Measurements from ENCODE around the gene RBMX. TPM values are rescaled to one million over a fixed set of nuclear protein-coding genes. Genes with fewer than 3 reads are reported as not detected.

Gene RBMX
- polyA plus RNA-seq, 1 donor = 553 TPM

DNA sequence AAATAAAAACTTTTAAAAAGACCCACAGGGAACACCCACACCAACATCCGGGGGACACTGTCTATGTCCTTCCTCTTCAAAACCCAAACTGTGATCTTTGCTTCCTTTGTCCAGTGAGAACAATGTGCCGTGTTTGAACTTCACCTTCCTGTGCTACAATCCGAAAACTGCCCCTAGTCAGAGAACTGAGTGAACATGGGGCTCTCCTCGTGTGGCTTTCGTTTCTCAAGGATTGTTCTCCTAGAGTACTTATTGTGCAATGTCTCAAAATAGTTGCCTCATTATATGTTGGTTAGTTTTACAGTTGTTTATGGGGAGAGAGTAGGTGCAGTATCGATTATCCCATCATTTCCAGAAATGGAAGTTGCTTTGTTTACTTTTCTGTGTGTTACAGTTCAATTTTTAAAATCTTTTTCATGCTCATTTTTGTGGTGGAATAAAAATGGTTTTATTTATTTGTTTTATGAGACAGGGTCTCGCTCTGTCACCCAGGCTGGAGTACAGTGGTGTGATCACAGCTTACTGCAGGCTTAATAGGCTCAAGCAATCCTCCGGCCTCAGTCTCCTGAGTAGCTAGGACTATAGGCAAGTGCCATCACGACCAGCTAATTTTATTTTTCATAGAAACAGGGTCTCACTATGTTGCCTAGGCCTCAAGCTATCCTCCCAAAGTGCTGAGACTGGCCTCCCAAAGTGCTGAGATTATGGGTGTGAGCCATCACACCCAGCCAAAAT lies 29.9 kb downstream of the RBMX start:
- no peak for DNase-seq

- no peak for DNase-seq
Measured at GRCh38 chrX:136849395-136849794, 31.1 kb downstream of the RBMX start.

DNA sequence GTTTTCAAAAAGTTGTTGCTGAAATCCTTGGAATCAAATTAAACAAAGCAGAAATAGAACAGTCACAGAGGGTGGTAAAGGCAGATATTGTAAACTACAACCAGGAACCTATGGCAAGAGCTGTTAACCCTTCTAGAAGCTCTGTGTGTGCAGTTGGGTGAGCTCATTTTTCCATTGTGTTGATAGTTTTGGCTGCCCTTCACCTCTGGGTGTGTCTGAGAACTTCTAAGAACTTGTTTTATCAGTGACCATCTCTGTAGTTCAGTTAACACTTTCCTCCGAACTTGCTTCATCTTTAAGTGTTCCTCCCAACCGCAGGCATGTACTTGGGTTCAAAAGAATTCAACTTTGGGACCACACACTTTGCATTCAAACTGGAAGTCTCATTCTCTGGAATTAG lies 32.7 kb downstream of the RBMX start:
- DNase-seq = no peak

GRCh38 chrX:136839196-136839595 lies 41.3 kb downstream of the RBMX start:
- DNase-seq = no peak

DNA sequence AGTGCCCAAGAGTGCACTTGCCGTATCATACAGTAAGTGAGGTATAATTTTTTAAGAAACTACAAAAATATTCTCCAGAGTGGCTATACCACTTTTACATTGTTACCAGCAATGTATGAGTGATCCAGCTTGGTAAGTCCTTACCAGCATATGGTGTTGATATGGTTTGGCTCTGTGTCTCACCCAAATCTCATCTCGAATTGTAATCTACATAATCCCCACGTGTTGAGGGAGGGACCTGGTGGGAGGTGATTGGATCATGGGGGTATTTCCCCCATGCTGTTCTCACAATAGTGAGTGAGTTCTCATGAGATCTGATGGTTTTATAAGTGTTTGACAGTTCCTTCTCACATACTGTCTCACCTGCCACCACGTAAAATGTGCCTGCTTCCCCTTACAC lies 44.8 kb downstream of the RBMX start:
- no peak for DNase-seq

GRCh38 chrX:136829413-136829812 lies 51.1 kb downstream of the RBMX start:
- no peak for DNase-seq

- no peak for DNase-seq
Measured at GRCh38 chrX:136828830-136829229, 51.7 kb downstream of the RBMX start.

- peak; percentile 8 for DNase-seq
Measured at GRCh38 chrX:136827026-136827425, 53.5 kb downstream of the RBMX start.

GRCh38 chrX:136825771-136826170 lies 54.8 kb downstream of the RBMX start:
- no peak for DNase-seq

Other genes starting within 250 kb of the RBMX start
- not detected for gene CD40LG, start 232.6 kb downstream of the RBMX start, polyA plus RNA-seq (ENCODE audit: insufficient read length)
- 13.8 TPM for gene ARHGEF6, start 99.8 kb downstream of the RBMX start, polyA plus RNA-seq (ENCODE audit: insufficient read length)
- not detected for gene GPR101, start 153.3 kb upstream of the RBMX start, polyA plus RNA-seq (ENCODE audit: insufficient read length)

Data from left kidney (tissue), 2 donors.